Right atrium auricular region (tissue), 2 donors: ENCODE measurements around the gene S1PR5. TPM values are rescaled to one million over a fixed set of nuclear protein-coding genes. Genes with fewer than 3 reads are reported as not detected.

ENCODE experiments used
- DNase-seq: peaks from one replicate; pipeline ENCODE4 v3.0.0-alpha.2; 2019; ENCODE audit warnings: low spot score
- H3K27ac ChIP-seq, 2 donors: fragments of 200-600 bp; sonication (generic); 1 replicate in 1 of 2; 2 replicates in 1 of 2; pipeline ENCODE4 v1.5.1; 2016 to 2019
- H3K27me3 ChIP-seq, 2 donors: fragments of 200-600 bp; sonication (generic); one replicate each; pipeline versions ENCODE4 v1.5.1 to v1.6.0; 2017 to 2019
- H3K36me3 ChIP-seq: fragments of 200-600 bp; sonication (generic); one replicate; pipeline ENCODE4 v1.5.1; 2016
- H3K4me1 ChIP-seq, 2 donors: fragments of 200-600 bp; sonication (generic); one replicate each; pipeline versions ENCODE4 v1.5.1 to v1.6.0; 2017 to 2019
- H3K4me3 ChIP-seq, 2 donors: fragments of 200-600 bp; sonication (generic); 1 replicate in 1 of 2; 2 replicates in 1 of 2; pipeline ENCODE4 v1.5.1; 2017 to 2019; ENCODE audit warnings: mild to moderate bottlenecking in 1 of 2, moderate library complexity in 1 of 2
- H3K9me3 ChIP-seq, 2 donors: fragments of 200-600 bp; sonication (generic); one replicate each; pipeline ENCODE4 v1.5.1; 2019
- CTCF ChIP-seq, 2 donors: fragments of 200-600 bp; sonication (generic); IDR thresholded peaks; one replicate each; pipeline ENCODE4 v1.5.1; 2019; ENCODE audit warnings: antibody characterized with exemption in 2 of 2
- total RNA-seq, 2 donors: library from RNA; depleted of rRNA; stranded (reverse); fragments of >200 nt; gene quantifications; one replicate each; pipeline ENCODE4 v1.1.0, GENCODE V29; 2016

The S1PR5 gene
- total RNA-seq, 2 donors from 2014 or later = 0.12 to 0.59 TPM

DNA sequence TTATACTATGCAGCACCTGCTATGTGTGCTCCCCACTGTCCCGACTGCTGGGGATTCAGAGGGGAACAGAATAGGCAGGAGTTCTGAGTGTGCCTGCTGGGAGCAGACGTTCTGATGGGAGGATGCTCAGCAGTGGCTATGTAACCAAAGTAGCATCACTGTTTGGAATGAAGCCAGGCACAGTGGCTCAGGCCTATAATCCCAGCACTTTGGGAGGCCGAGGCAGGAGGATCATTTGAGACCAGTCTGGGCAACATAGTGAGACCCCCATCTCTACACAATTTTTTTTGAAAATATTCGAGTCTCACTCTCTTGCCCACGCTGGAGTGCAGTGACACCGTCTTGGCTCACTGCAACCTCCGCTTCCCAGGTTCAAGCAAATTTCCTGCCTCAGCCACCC lies 32.5 kb upstream of the S1PR5 start:
- Histone ChIP-seq H3K9me3 (no peaks in the 10 kb centered on the region), H3K36me3 (peaks cover 68% of the 10 kb centered on the region), H3K4me1 (peaks cover 0 to 13% of the 10 kb centered on the region in 2 donors), H3K4me3 (no peak overlapping the region), H3K27me3 (no peaks in the 10 kb centered on the region), H3K27ac (no peak overlapping the region)
- TF ChIP-seq CTCF (IDR thresholded peaks at IDR 0.05) = no peak
- DNase-seq = no peak

GRCh38 chr19:10548746-10549276 lies 31.6 kb upstream of the S1PR5 start:
- H3K9me3 ChIP-seq = no peaks in the 10 kb centered on the region
- no peak for DNase-seq
- peaks cover 59% of the 10 kb centered on the region for H3K36me3 ChIP-seq
- H3K27me3 ChIP-seq = no peaks in the 10 kb centered on the region
- H3K27ac ChIP-seq = no peak overlapping the region
- H3K4me3 ChIP-seq = no peak overlapping the region
- peaks cover 0 to 20% of the 10 kb centered on the region in 2 donors for H3K4me1 ChIP-seq
- no peak for TF ChIP-seq CTCF (IDR thresholded peaks at IDR 0.05)

GRCh38 chr19:10546817-10547216 lies 29.6 kb upstream of the S1PR5 start:
- no peaks in the 10 kb centered on the region for H3K27me3 ChIP-seq
- no peak overlapping the region for H3K27ac ChIP-seq
- no peak for TF ChIP-seq CTCF (IDR thresholded peaks at IDR 0.05)
- no peaks in the 10 kb centered on the region for H3K9me3 ChIP-seq
- H3K4me3 ChIP-seq = no peak overlapping the region
- peaks cover 0 to 25% of the 10 kb centered on the region in 2 donors for H3K4me1 ChIP-seq
- DNase-seq = no peak
- peaks cover 39% of the 10 kb centered on the region for H3K36me3 ChIP-seq

DNA sequence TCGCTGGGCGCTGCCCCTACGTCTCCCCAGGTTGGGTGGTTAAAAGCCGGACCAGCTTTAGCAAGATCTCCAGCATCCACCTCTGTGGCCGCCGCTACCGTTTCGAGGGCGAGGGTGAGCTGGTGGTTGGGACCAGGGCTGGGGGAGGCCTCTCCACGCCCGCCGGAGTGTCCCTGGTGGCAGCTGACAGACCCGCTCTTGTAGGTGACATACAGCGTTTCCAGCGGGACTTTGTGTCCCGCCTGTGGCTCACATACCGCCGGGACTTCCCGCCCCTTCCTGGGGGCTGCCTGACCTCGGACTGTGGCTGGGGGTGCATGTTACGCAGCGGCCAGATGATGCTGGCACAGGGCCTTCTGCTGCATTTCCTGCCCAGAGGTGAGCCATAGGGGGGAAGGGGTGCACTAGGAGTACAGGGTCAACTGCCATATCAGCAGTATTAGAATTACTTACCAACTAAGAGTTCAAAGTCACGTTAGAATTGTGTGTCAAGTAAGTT lies 27.6 kb upstream of the S1PR5 start:
- Histone ChIP-seq H3K4me1 (peaks cover 0 to 25% of the 10 kb centered on the region in 2 donors), H3K27me3 (no peaks in the 10 kb centered on the region), H3K9me3 (no peaks in the 10 kb centered on the region), H3K4me3 (peak overlapping the region; percentile 82 to 100), H3K27ac (peak overlapping the region; percentile 88 to 94), H3K36me3 (peaks cover 21% of the 10 kb centered on the region)
- no peak for TF ChIP-seq CTCF (IDR thresholded peaks at IDR 0.05)
- DNase-seq = no peak

- peaks cover 16% of the 10 kb centered on the region for H3K36me3 ChIP-seq
- H3K27me3 ChIP-seq = no peaks in the 10 kb centered on the region
- no peak for TF ChIP-seq CTCF (IDR thresholded peaks at IDR 0.05)
- DNase-seq = no peak
- H3K9me3 ChIP-seq = no peaks in the 10 kb centered on the region
- peak overlapping the region; percentile 88 to 94 for H3K27ac ChIP-seq
- peak overlapping the region; percentile 82 to 100 for H3K4me3 ChIP-seq
- H3K4me1 ChIP-seq = peaks cover 0 to 25% of the 10 kb centered on the region in 2 donors
Observed at GRCh38 chr19:10544242-10544752, 27.1 kb upstream of the S1PR5 start.
